Left cardiac atrium (tissue), 4 donors: ENCODE measurements around the gene NDC1. TPM values are rescaled to one million over a fixed set of nuclear protein-coding genes. Genes with fewer than 3 reads are reported as not detected.
A peak's percentile ranks its signal among the peaks of the same experiment; 100 is the strongest.
"Not testable (repeated sequence)": the region's sequence is repeated elsewhere in the genome, so short reads cannot be mapped to it uniquely, and the experiment has no call there.

ENCODE experiments used
- ATAC-seq, 2 donors: fragments of 200-7000 bp; cut with Tn5 transposase; one replicate each; pipeline ENCODE4 v1.9.1; 2020; ENCODE audit warnings: mild to moderate bottlenecking in 2 of 2, moderate library complexity in 2 of 2
- DNase-seq: peaks from one replicate; pipeline ENCODE4 v3.0.0-alpha.2; 2020
- intact Hi-C, 2 donors: fragments of 100-400 bp; cut with DNase I; formaldehyde crosslinking; loops; one replicate each; pipeline versions ENCODE4 v1.14.1 to v1.15.1; 2022 to 2023
- total RNA-seq, 2 donors: library from RNA; stranded (reverse); fragmentation: NEBNext Ultra II Directional; extraction: Animal tissue kit (Norgen Biotek cat#: 25700); gene quantifications; one replicate each; pipeline ENCODE4 v1.2.1, GENCODE V29; 2021
- donor health status: DM: no; HTN: yes; CAD: no.
- donor health status: DM: no; HTN: yes; CAD: no; lungs with severe emphysema.
- donor health status: DM: yes; HTN: yes; CAD: no.
- donor health status: Dilated cardiomyopathy.

Gene NDC1
- total RNA-seq, 2 donors from 2014 or later: 8.1 to 8.5 TPM

DNA sequence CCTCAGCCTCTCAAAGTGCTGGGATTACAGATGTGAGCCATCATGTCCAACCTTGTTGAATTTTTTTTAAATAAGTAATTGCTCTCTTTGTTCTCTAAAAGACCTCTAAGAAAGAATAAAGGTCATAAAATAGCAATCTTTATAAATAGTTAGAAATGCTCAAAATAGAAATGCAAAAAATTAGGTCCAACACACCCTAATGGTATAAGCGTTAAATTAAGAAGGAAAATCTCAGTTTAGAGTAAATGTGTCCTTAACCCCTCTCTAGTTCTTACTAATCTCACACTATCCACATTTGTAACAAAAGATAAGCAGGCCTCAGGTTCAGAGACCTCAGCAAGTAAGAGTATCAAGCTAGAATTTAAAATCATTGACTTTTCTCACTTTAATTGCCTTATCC is 60.8 kb downstream of the NDC1 start:
- intact Hi-C loops: no loop called here
- no peak for ATAC-seq
- DNase-seq: no peak

- DNase-seq (no peak), ATAC-seq (no peak)
- intact Hi-C loops: no loop called here
Observed at GRCh38 chr1:53771648-53772047, 66.4 kb downstream of the NDC1 start.

DNA sequence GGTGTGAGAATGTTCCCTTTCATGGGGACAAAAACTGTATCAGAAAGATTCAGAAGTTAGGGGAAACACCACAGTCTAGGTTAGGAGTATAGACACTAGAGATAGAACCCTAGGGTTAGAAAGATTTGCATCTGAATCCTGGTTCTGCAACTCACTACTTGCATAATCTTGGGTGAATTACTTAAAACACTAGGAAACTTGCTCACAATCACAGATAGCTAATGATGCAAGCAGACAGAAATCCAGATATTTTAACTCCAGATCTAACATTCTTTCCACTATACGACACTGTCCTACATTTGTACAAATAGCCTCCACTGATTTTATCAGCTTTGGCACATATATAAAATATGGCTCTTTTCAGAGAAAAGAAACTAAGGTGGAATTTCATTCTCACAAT is 68.3 kb downstream of the NDC1 start:
- intact Hi-C loops: no loop called here
- no peak for DNase-seq
- ATAC-seq: no peak

DNA sequence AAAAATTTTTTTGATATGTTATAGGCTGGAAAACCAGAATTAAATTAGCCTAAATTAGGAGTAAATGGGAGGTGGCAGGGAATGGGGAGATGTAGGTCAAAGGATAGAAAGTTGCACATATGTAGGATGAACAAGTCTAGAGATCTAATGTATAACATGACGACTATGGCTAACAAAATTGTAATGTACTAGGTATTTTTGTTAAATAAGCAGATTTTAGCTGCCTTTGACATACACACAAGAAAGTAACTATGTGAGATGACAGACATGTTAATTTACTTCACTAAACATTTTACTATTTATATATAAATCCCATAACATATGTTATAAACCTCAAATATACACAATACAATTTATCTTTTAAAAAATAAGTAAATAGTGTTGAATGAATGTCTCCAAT is 68.9 kb downstream of the NDC1 start:
- intact Hi-C loops: no loop called here
- ATAC-seq (no peak), DNase-seq (no peak)

GRCh38 chr1:53766831-53767405 is 71.2 kb downstream of the NDC1 start:
- intact Hi-C loops: no loop called here
- ATAC-seq: no peak

DNA sequence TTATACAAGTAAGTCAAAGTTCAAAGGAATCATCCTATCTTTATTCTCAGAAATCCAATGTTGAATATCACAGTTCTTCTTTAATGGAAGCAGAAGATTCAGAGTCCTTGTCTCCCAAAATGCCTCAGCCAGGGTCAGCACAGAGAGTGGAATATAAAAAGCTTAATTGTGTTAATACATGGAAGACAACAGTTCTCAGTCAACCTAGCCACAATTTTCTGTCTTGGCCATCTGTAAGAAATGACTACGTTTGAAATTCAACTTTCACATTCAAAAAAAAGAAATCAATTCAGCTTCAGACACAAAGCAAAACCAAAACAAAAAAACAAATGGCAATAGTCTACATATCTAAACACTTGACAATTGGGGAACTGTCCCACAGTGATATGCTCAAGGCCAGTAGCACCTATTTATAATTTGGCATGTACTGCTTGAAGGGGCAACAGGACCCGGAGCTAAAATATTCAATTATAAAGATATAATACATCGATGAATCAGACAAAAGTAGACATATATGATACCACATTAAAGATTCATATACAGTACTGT is 71.8 kb downstream of the NDC1 start:
- intact Hi-C loops: no loop called here
- no peak for ATAC-seq
- DNase-seq: no peak

More at GRCh38 chr1:53766831-53767405, 71.2 kb downstream of the NDC1 start:
- no peak for DNase-seq

DNA sequence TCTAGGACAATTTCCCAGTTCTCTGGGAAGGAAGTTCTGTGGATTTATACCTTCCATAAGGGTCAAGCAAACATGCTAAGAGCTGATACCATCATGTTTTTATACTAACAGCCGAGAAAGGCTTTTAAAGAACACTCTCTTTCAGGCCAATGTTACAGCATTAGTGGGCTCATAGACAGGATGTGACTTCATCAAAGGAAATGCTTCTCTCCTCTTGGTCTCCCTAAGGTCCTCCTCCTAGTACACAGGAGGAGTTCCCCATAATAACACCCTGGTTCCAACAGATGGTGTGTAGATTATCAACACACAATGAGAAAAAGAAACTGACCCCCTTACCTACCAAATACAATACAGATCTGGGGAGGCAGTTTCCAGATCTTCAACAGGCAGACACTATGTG is 72.4 kb downstream of the NDC1 start:
- ATAC-seq (peak in 1 of 2 donors; percentile 35), DNase-seq (no peak)
- intact Hi-C loops: no loop called here

- intact Hi-C loops: no loop called here
- ATAC-seq (no peak), DNase-seq (no peak)
Observed at GRCh38 chr1:53763911-53764310, 74.2 kb downstream of the NDC1 start.

- ATAC-seq: no peak
- DNase-seq: no peak
- intact Hi-C loops: no loop called here
Observed at GRCh38 chr1:53763461-53763860, 74.6 kb downstream of the NDC1 start.

DNA sequence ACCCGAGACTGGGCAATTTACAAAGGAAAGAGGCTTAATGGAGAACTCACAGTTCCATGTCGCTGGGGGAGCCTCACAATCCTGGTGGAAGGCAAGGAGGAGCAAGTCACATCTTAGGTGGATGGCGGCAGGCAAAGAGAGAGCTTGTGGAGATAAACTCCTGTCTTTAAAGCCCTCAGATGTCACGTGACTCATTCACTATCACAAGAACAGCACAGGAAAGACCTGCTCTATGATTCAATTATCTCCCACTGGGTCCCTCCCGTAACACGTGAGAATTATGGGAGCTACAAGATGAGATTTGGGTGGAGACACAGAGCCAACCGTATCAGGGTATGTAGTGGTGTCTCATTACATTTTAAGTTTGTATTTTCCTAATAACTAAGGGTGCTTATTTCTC is 77.6 kb downstream of the NDC1 start:
- DNase-seq, ATAC-seq: not testable (repeated sequence)

DNA sequence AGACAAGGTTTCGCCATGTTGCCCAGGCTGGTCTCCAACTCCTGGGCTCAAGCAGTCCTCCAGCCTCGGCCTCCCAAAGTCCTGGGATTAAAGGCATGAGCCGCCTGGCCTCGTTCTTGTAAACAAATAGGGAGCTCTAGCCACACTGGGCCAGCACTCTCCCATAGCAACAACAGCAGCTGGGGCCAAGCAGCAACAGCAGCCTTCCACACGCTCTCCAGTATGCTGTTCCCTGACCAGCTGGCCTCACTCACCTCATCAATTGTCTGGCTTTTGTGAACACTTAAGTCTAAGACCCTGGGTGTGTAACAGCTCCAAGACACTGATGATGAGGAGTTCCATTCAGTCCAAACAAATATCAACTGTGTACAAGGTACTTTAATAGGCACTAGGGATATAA is 82.2 kb downstream of the NDC1 start:
- intact Hi-C loops: loop anchor here (10.0 kb wide), 2 partner anchors 271 to 481 kb away; no protein-coding TSS in a partner anchor
- no peak for DNase-seq
- ATAC-seq: no peak

More for the DNA sequence above, 77.6 kb downstream of the NDC1 start:
- intact Hi-C loops: not testable (repeated sequence)

- ATAC-seq (peak in 1 of 2 donors; percentile 39), DNase-seq (peak; percentile 34)
- intact Hi-C loops: loop anchor here (5.0 to 10.0 kb wide), 3 partner anchors 267 to 480 kb away; no protein-coding TSS in a partner anchor
Observed at GRCh38 chr1:53754484-53755312, 83.4 kb downstream of the NDC1 start.

DNA sequence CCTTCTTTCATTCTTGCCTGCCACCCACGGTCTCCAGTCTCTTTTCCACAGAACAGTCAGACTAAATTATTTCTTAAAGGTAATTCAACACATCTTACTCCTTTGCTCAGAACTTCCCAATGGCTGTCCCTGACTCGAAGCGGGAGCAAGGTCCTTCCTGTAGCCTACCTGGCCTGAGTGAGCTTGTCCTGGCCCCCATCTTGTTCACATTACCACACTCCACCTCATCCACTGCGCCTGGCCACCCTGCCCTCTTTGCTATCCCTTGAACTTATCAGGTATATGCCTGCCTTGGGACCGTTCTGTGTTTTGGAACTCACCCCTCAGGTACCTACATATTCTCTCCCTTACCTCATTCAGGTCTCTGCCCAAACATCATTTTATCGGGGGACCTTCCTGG is 85.8 kb downstream of the NDC1 start:
- no peak for ATAC-seq

DNA sequence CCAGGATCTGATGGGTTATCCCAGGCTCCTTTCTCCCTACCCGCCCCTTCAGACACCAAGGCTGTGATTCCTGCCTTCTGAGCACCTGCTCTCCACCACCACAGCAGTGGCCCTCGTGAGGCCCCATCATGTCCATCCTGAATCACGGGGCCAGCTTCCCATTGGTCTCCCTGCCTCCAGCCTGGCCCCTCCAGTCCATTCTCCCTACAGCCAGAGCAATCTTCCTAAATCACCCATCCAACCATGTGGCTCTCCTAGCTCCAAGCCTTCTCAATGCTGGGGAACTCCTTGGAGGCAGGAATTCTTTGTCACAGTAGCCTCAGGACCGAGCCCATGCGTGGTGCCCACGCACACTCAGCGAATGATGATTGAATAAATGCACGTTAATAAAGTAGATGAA is 90.3 kb downstream of the NDC1 start:
- intact Hi-C loops: no loop called here
- ATAC-seq (no peak), DNase-seq (no peak)

More for the DNA sequence above, 85.8 kb downstream of the NDC1 start:
- no peak for DNase-seq
- intact Hi-C loops: loop anchor here (5.0 to 10.0 kb wide), 3 partner anchors 265 to 477 kb away; no protein-coding TSS in a partner anchor

DNA sequence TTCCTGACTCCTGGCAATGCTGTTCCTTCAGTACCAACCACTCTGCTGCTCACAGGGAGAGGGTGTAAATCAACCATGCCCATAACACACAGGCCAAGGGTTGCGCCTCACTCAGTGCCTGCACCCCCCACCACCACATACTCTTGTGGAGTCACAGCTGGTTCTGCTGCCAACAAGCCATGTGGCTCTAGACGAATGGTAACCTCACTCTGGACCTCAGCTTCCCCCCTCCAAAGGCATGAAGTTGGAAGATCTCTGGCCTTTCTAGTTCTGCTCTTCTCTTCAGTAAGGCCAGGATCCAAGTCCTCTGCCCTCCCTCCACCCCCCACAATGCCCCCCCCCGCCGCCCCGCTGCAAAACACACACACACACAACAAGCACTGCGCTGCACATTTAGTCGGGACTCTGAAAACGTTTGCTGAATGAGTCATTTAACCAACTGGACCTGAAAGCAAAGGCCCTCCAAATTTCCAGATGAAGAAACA is 97.4 kb downstream of the NDC1 start:
- intact Hi-C loops: no loop called here
- ATAC-seq (no peak), DNase-seq (no peak)

- DNase-seq (peak; percentile 90), ATAC-seq (peak; percentile 99)
- intact Hi-C loops: no loop called here
Observed at GRCh38 chr1:53739109-53739681, 98.9 kb downstream of the NDC1 start, which contains the start of gene GLIS1. Gene GLIS1, minus strand, starts transcription at chr1:53739164. Its CDS starts 1,100 bp downstream, at chr1:53738064.

GRCh38 chr1:53738205-53739108 is 99.6 kb downstream of the NDC1 start:
- intact Hi-C loops: no loop called here
- ATAC-seq (peak; percentile 10 to 42), DNase-seq (no peak)

DNA sequence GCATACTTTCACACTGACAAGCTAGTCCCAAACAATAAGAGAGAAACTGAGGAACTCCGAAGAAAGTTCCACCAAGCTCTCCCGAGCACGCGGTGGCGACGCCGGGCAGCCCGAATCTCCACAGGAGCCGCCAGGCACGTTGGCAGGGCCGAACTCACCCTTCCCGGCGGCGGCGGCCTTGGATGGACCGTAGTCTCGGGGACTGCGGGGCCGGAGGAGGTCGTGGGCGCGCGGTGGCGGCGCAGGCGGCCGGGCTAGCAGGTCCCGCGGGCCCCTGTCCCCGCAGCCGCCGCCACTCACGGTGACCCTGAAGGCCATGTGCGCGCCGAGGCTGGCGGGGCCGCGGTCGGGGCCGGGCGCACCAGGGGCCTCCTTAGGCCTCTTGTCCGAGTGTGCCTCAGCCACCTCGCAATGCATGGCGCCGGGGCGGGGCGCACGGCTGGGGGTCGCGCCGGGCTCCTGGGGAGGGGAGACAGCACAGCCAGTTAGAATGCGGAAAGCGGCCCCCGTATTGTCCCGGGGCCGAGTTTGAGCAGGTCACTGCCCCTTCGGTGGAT is 100.4 kb downstream of the NDC1 start:
- intact Hi-C loops: no loop called here
- ATAC-seq: no peak
- no peak for DNase-seq
